H9 (cell line): ENCODE data around the gene DIP2C. TPM values are rescaled to one million over a fixed set of nuclear protein-coding genes. Genes with fewer than 3 reads are reported as not detected.
"Not testable (repeated sequence)": the region's sequence is repeated elsewhere in the genome, so short reads cannot be mapped to it uniquely, and the experiment has no call there.

Experiments used
- DNase-seq: peaks from one replicate; pipeline ENCODE4 v3.0.0-alpha.2; 2017
- H2AFZ ChIP-seq: one replicate; pipeline ENCODE4 v1.6.1; 2013; ENCODE audit warnings: mild to moderate bottlenecking, low read length, control low read depth, moderate library complexity
- H2AK5ac ChIP-seq: 2 replicates; pipeline ENCODE4 v1.6.1; 2013; ENCODE audit warnings: low read length, control low read depth, mixed read lengths; ENCODE audit not compliant: insufficient read length
- H2BK120ac ChIP-seq: one replicate; pipeline ENCODE4 v1.6.1; 2013; ENCODE audit warnings: low read depth, mild to moderate bottlenecking, low read length, control low read depth, inconsistent platforms; ENCODE audit not compliant: poor library complexity, severe bottlenecking
- H2BK12ac ChIP-seq: 2 replicates; pipeline ENCODE4 v1.6.1; 2013; ENCODE audit warnings: low read length, control low read depth, mixed read lengths, low read depth; ENCODE audit not compliant: insufficient read length
- H2BK15ac ChIP-seq: 2 replicates; pipeline ENCODE4 v1.6.1; 2013; ENCODE audit warnings: low read depth, low read length, control low read depth
- H2BK20ac ChIP-seq: one replicate; pipeline ENCODE4 v1.6.1; 2013; ENCODE audit warnings: low read depth, mild to moderate bottlenecking, low read length, control low read depth, inconsistent platforms; ENCODE audit not compliant: poor library complexity, severe bottlenecking
- H2BK5ac ChIP-seq: 2 replicates; pipeline ENCODE4 v1.6.1; 2013; ENCODE audit warnings: low read length, control low read depth, mixed read lengths; ENCODE audit not compliant: insufficient read length
- H3K14ac ChIP-seq: 2 replicates; pipeline ENCODE4 v1.6.1; 2013; ENCODE audit warnings: low read length, control low read depth; ENCODE audit not compliant: insufficient read depth
- H3K18ac ChIP-seq: 2 replicates; pipeline ENCODE4 v1.6.1; 2013; ENCODE audit warnings: low read depth, mild to moderate bottlenecking, mixed read lengths, low read length, control low read depth; ENCODE audit not compliant: insufficient read length
- H3K23ac ChIP-seq: 2 replicates; pipeline ENCODE4 v1.6.1; 2013; ENCODE audit warnings: low read length, control low read depth, mixed read lengths, low read depth; ENCODE audit not compliant: insufficient read length
- H3K23me2 ChIP-seq: 2 replicates; pipeline ENCODE4 v1.6.1; 2013; ENCODE audit warnings: low read depth, mild to moderate bottlenecking, mixed read lengths, low read length, control low read depth; ENCODE audit not compliant: insufficient read length, poor library complexity, severe bottlenecking
- H3K27ac ChIP-seq: 2 replicates; pipeline ENCODE4 v1.5.1; 2013; ENCODE audit warnings: low read length, control low read depth, mixed read lengths, low read depth; ENCODE audit not compliant: insufficient read length
- H3K27me3 ChIP-seq: 2 replicates; pipeline ENCODE4 v1.6.1; 2013; ENCODE audit warnings: low read length, control low read depth, inconsistent platforms; ENCODE audit not compliant: insufficient read depth
- H3K4ac ChIP-seq: 2 replicates; pipeline ENCODE4 v1.6.1; 2013; ENCODE audit warnings: low read depth, mild to moderate bottlenecking, control low read depth, inconsistent platforms, low read length, moderate library complexity
- H3K4me1 ChIP-seq: 2 replicates; pipeline ENCODE4 v1.6.1; 2013; ENCODE audit warnings: low read length, control low read depth, inconsistent platforms; ENCODE audit not compliant: insufficient read depth
- H3K4me2 ChIP-seq: 2 replicates; pipeline ENCODE4 v1.6.1; 2013; ENCODE audit warnings: low read length, control low read depth, mixed read lengths; ENCODE audit not compliant: insufficient read length, insufficient read depth
- H3K56ac ChIP-seq: 2 replicates; pipeline ENCODE4 v1.6.1; 2013; ENCODE audit warnings: low read depth, mild to moderate bottlenecking, mixed read lengths, low read length, control low read depth; ENCODE audit not compliant: insufficient read length
- H3K79me1 ChIP-seq: 2 replicates; pipeline ENCODE4 v1.6.1; 2013; ENCODE audit warnings: low read depth, mild to moderate bottlenecking, moderate library complexity, low read length, control low read depth, inconsistent platforms; ENCODE audit not compliant: insufficient read depth, poor library complexity, severe bottlenecking
- H3K79me2 ChIP-seq: 2 replicates; pipeline ENCODE4 v1.6.1; 2013; ENCODE audit warnings: low read length, control low read depth, inconsistent platforms; ENCODE audit not compliant: insufficient read depth
- H3K9ac ChIP-seq: 2 replicates; pipeline ENCODE4 v1.6.1; 2013; ENCODE audit warnings: low read length, control low read depth, mixed read lengths; ENCODE audit not compliant: insufficient read length; ENCODE audit errors: extremely low read depth
- H3K9me3 ChIP-seq: one replicate; pipeline ENCODE4 v1.6.1; 2013; ENCODE audit warnings: low read depth, low read length, inconsistent platforms; ENCODE audit not compliant: control insufficient read depth
- H3T11ph ChIP-seq: one replicate; pipeline ENCODE4 v1.6.1; 2013; ENCODE audit warnings: mild to moderate bottlenecking, low read length, control low read depth, inconsistent platforms
- H4K20me1 ChIP-seq: one replicate; pipeline ENCODE4 v1.6.1; 2013; ENCODE audit not compliant: control insufficient read depth, insufficient read length, insufficient read depth
- H4K5ac ChIP-seq: 2 replicates; pipeline ENCODE4 v1.6.1; 2013; ENCODE audit warnings: low read depth, mild to moderate bottlenecking, mixed read lengths, low read length, control low read depth; ENCODE audit not compliant: insufficient read length
- H4K8ac ChIP-seq: replicated peaks from 2 replicates; pipeline ENCODE4 v1.6.1; 2013; ENCODE audit warnings: low read length, control low read depth, mixed read lengths, low read depth; ENCODE audit not compliant: insufficient read length
- H4K91ac ChIP-seq: 2 replicates; pipeline ENCODE4 v1.6.1; 2013; ENCODE audit warnings: low read depth, mild to moderate bottlenecking, moderate library complexity, mixed read lengths, low read length, control low read depth; ENCODE audit not compliant: insufficient read length
- H3K27ac Mint-ChIP-seq, 3 experiments: 2 replicates in 2 of 3; 3 replicates in 1 of 3; pipeline ENCODE4 v1.8.0; 2020 to 2021; ENCODE audit warnings: mixed read lengths in 3 of 3, mild to moderate bottlenecking in 1 of 3, moderate library complexity in 1 of 3
- H3K27me3 Mint-ChIP-seq: 2 replicates; pipeline ENCODE4 v1.8.0; 2021; ENCODE audit warnings: low read depth, mild to moderate bottlenecking, moderate library complexity, mixed read lengths
- H3K36me3 Mint-ChIP-seq, 3 experiments: 2 replicates in 2 of 3; 3 replicates in 1 of 3; pipeline ENCODE4 v1.8.0; 2020 to 2021; ENCODE audit warnings: low read depth in 3 of 3, mixed read lengths in 3 of 3; ENCODE audit not compliant: insufficient read depth in 1 of 3
- H3K4me1 Mint-ChIP-seq, 2 experiments: 2 replicates each; pipeline ENCODE4 v1.8.0; 2020; ENCODE audit warnings: mixed read lengths in 2 of 2
- H3K4me3 Mint-ChIP-seq, 2 experiments: 2 replicates in 1 of 2; 3 replicates in 1 of 2; pipeline ENCODE4 v1.8.0; 2020 to 2021; ENCODE audit warnings: mild to moderate bottlenecking in 2 of 2, mixed read lengths in 2 of 2, moderate library complexity in 1 of 2
- H3K9me3 Mint-ChIP-seq, 2 experiments: 2 replicates in 1 of 2; 3 replicates in 1 of 2; pipeline ENCODE4 v1.8.0; 2020; ENCODE audit warnings: mild to moderate bottlenecking in 2 of 2, mixed read lengths in 2 of 2, moderate library complexity in 1 of 2
- WGBS: extraction: QIAGEN DNeasy Blood & Tissue Kit; methylation state at CpG from one replicate; pipeline ENCODE4 v1.1.7; 2013; ENCODE audit warnings: missing lambda C conversion rate, low lambda C conversion rate, mixed read lengths; ENCODE audit not compliant: insufficient read length; ENCODE audit errors: extremely low coverage; 5-methylcytosine and 5-hydroxymethylcytosine counted together
- total RNA-seq: library from RNA; stranded (reverse); gene quantifications from 2 replicates; pipeline ENCODE4 v1.2.1, GENCODE V29; 2021
- TF ChIP-seq, protein P1 (sequence below): fragments of 200-600 bp; sonication (generic); conservative IDR thresholded peaks from 3 replicates; pipeline ENCODE4 v1.8.0; 2021; ENCODE audit warnings: antibody characterized with exemption, mild to moderate bottlenecking

The DIP2C gene
- total RNA-seq, 1 experiment from 2014 or later = 7.9 TPM

GRCh38 chr10:596725-597345 lies 92.6 kb downstream of the DIP2C start:
- H3T11ph ChIP-seq = no peak overlapping the region
- H2BK120ac ChIP-seq = no peak overlapping the region
- no peak overlapping the region for H4K8ac ChIP-seq
- H3K9me3 Mint-ChIP-seq = no peaks in the 10 kb centered on the region
- H4K91ac ChIP-seq = no peak overlapping the region
- H4K20me1 ChIP-seq = no peaks in the 10 kb centered on the region
- H3K56ac ChIP-seq = no peak overlapping the region
- no peak overlapping the region for H3K4ac ChIP-seq
- H2BK15ac ChIP-seq = no peak overlapping the region
- no peak overlapping the region for H2AFZ ChIP-seq
- peaks cover 18 to 25% of the 10 kb centered on the region in 2 experiments for H3K4me1 Mint-ChIP-seq
- H3K4me3 Mint-ChIP-seq = no peak overlapping the region
- H2BK5ac ChIP-seq = no peak overlapping the region
- no peak overlapping the region for H2BK20ac ChIP-seq
- no peaks in the 10 kb centered on the region for H3K9me3 ChIP-seq
- H3K23me2 ChIP-seq = no peaks in the 10 kb centered on the region
- no peaks in the 10 kb centered on the region; the same call in 1 of the 2 replicates for H3K27me3 ChIP-seq
- H3K9ac ChIP-seq = no peak overlapping the region
- no peak overlapping the region for H3K23ac ChIP-seq
- H3K36me3 Mint-ChIP-seq = no peaks in the 10 kb centered on the region
- TF ChIP-seq, protein P1, sequence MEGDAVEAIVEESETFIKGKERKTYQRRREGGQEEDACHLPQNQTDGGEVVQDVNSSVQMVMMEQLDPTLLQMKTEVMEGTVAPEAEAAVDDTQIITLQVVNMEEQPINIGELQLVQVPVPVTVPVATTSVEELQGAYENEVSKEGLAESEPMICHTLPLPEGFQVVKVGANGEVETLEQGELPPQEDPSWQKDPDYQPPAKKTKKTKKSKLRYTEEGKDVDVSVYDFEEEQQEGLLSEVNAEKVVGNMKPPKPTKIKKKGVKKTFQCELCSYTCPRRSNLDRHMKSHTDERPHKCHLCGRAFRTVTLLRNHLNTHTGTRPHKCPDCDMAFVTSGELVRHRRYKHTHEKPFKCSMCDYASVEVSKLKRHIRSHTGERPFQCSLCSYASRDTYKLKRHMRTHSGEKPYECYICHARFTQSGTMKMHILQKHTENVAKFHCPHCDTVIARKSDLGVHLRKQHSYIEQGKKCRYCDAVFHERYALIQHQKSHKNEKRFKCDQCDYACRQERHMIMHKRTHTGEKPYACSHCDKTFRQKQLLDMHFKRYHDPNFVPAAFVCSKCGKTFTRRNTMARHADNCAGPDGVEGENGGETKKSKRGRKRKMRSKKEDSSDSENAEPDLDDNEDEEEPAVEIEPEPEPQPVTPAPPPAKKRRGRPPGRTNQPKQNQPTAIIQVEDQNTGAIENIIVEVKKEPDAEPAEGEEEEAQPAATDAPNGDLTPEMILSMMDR = no peak
- no peak overlapping the region for H3K27ac ChIP-seq
- H2AK5ac ChIP-seq = no peak overlapping the region
- H3K4me1 ChIP-seq = no peaks in the 10 kb centered on the region; the same call in 1 of the 2 replicates
- H3K18ac ChIP-seq = no peak overlapping the region
- no peak overlapping the region for H3K27ac Mint-ChIP-seq
- no peak overlapping the region for H3K14ac ChIP-seq
- no peak overlapping the region for H3K4me2 ChIP-seq
- DNase-seq = no peak
- H3K79me2 ChIP-seq = no peaks in the 10 kb centered on the region; the same call in 1 of the 2 replicates
- no peak overlapping the region for H2BK12ac ChIP-seq
- H4K5ac ChIP-seq = no peak overlapping the region
- no peaks in the 10 kb centered on the region for H3K79me1 ChIP-seq
- no peaks in the 10 kb centered on the region for H3K27me3 Mint-ChIP-seq
- WGBS = no CpG with 5 or more reads among the region's 17 CpGs

DNA sequence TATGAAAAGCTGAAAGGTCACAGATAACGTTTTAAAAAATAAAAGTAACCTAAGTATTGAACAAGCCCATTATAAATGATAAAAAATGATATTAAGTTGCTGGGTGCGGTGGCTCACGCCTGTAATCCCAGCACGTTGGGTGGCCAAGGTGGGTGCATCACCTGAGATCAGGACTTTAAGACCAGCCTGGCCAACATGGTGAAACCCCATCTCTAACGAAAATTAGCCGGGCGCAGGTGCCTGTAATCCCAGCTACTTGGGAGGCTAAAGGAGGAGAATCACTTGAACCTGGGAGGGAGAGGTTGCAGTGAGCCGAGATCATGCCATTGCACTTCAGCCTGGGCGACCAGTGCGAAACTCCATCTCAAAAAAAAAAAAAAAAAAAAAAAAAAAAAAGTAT lies 93.3 kb downstream of the DIP2C start:
- H4K8ac ChIP-seq, H3K18ac ChIP-seq, H3K9me3 ChIP-seq, H2BK20ac ChIP-seq, H3K27me3 ChIP-seq, H3K36me3 Mint-ChIP-seq, H3K27me3 Mint-ChIP-seq, H2AFZ ChIP-seq, H3K4ac ChIP-seq, H3K23me2 ChIP-seq, H3K27ac Mint-ChIP-seq, H3K4me3 Mint-ChIP-seq, H4K20me1 ChIP-seq, H2BK5ac ChIP-seq, H3K27ac ChIP-seq, H2BK120ac ChIP-seq, H3K9ac ChIP-seq, H3K23ac ChIP-seq, H3K9me3 Mint-ChIP-seq, H4K5ac ChIP-seq, H4K91ac ChIP-seq, H3K79me2 ChIP-seq, H3K4me1 ChIP-seq, DNase-seq, H3K56ac ChIP-seq, H3K14ac ChIP-seq, H2BK12ac ChIP-seq, H3T11ph ChIP-seq, H2AK5ac ChIP-seq, H3K4me2 ChIP-seq, H2BK15ac ChIP-seq, H3K79me1 ChIP-seq: not testable (repeated sequence)
- no CpG with 5 or more reads among the region's 10 CpGs for WGBS
- peaks cover 21 to 24% of the 10 kb centered on the region in 2 experiments for H3K4me1 Mint-ChIP-seq
